GM21737 (cell line): ENCODE data around the gene NKD2.
"Not testable (repeated sequence)": the region's sequence is repeated elsewhere in the genome, so short reads cannot be mapped to it uniquely, and the experiment has no call there.

Source experiments
- ATAC-seq: cut with Tn5 transposase; IDR thresholded peaks from one replicate; pipeline ENCODE4 v1.9.1; 2021; ENCODE audit warnings: mild to moderate bottlenecking, moderate library complexity; ENCODE audit not compliant: unreplicated experiment

The NKD2 gene

GRCh38 chr5:1067141-1068121 lies 58.8 kb downstream of the NKD2 start:
- no peak for ATAC-seq

- no peak for ATAC-seq
These were observed 59.7 kb downstream of the NKD2 start for GRCh38 chr5:1068204-1068894.

GRCh38 chr5:1068895-1069719 lies 60.5 kb downstream of the NKD2 start:
- no peak for ATAC-seq

GRCh38 chr5:1069720-1070088 lies 61.1 kb downstream of the NKD2 start:
- ATAC-seq, result no peak

- ATAC-seq, result no peak
These were observed 64.9 kb downstream of the NKD2 start for GRCh38 chr5:1073239-1074102.

GRCh38 chr5:1074226-1074625 lies 65.6 kb downstream of the NKD2 start:
- ATAC-seq, result no peak

GRCh38 chr5:1074816-1075554 lies 66.4 kb downstream of the NKD2 start:
- ATAC-seq, result no peak

- ATAC-seq, result no peak
These were observed 66.9 kb downstream of the NKD2 start for GRCh38 chr5:1075555-1075881.

- no peak for ATAC-seq
These were observed 67.3 kb downstream of the NKD2 start for GRCh38 chr5:1075931-1076330.

GRCh38 chr5:1076406-1076805 lies 67.8 kb downstream of the NKD2 start:
- ATAC-seq, result no peak

GRCh38 chr5:1077026-1077425 lies 68.4 kb downstream of the NKD2 start:
- no peak for ATAC-seq

- no peak for ATAC-seq
These were observed 69.0 kb downstream of the NKD2 start for GRCh38 chr5:1077491-1078020.

- no peak for ATAC-seq
These were observed 69.6 kb downstream of the NKD2 start for GRCh38 chr5:1078206-1078605.

- no peak for ATAC-seq
These were observed 70.2 kb downstream of the NKD2 start for GRCh38 chr5:1078851-1079250.

GRCh38 chr5:1079486-1079885 lies 70.9 kb downstream of the NKD2 start:
- ATAC-seq, result no peak

GRCh38 chr5:1079961-1080360 lies 71.4 kb downstream of the NKD2 start:
- ATAC-seq, result no peak

- no peak for ATAC-seq
These were observed 71.8 kb downstream of the NKD2 start for GRCh38 chr5:1080432-1080831.

GRCh38 chr5:1081519-1081918 lies 72.9 kb downstream of the NKD2 start:
- ATAC-seq, result no peak

- not testable (repeated sequence) for ATAC-seq
These were observed 74.4 kb downstream of the NKD2 start for GRCh38 chr5:1083026-1083425.
